ENCODE results near the gene C20orf96. TPM values are rescaled to one million over a fixed set of nuclear protein-coding genes. Genes with fewer than 3 reads are reported as not detected.
A peak's percentile ranks its signal among the peaks of the same experiment; 100 is the strongest.

Gene C20orf96
- total and polyA plus RNA-seq, 4 donors = 6.8 to 29.3 (median 17.9) TPM

DNA sequence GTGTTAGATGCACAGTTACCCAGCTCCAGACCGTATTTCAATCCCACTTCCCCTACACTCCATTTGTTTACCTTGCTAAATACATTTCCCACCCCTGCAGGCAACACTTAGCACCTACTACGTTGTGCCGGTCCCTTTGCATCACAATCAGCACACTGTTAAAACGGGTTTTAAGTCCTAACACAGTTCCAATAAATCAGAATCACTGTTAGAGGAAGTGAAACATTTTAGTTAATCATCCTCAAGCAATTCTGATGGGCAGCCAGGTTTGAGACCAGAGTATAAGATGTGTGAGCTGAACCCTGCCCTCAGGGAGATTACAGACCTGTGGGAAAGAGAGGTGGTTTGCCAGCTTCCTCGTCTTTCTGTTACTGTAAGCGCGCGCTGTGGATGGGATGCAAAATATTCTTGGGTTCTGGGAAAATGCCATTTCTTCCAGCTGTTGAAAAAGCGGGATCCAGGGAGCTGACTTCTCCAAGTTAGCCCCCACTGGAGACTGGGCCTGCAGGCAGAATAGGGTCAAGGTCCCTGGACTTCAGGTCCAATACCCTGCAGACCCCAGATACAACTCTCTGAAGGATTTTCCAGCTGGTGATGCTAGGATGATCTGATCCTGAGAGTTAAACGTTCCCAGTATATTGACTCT lies 9.9 kb upstream of the C20orf96 start:
- Histone ChIP-seq H3K27me3 (ENCODE audit: control insufficient read depth, insufficient read depth, low read length) (no peaks in the 10 kb centered on the region), H3K36me3 (ENCODE audit: control insufficient read depth, insufficient read depth, low read length) (peaks cover 6% of the 10 kb centered on the region), H3K4me1 (ENCODE audit: control insufficient read depth, insufficient read depth, low read length) (peaks cover 24% of the 10 kb centered on the region), H3K9me3 (ENCODE audit: control insufficient read depth, insufficient read depth, low read length) (no peaks in the 10 kb centered on the region), H3K4me3 (ENCODE audit: low read depth, low read length) (peak overlapping the region; percentile 79), H3K27ac (ENCODE audit: low read depth, low read length) (peak overlapping the region; percentile 82)
- 27% methylated on average over 5 of the region's 10 CpGs for WGBS (ENCODE audit: insufficient coverage)
- DNase-seq (ENCODE audit: low read depth in 4 of 6, low spot score in 6 of 6) = peak in 1 of 6 donors; percentile 26

DNA sequence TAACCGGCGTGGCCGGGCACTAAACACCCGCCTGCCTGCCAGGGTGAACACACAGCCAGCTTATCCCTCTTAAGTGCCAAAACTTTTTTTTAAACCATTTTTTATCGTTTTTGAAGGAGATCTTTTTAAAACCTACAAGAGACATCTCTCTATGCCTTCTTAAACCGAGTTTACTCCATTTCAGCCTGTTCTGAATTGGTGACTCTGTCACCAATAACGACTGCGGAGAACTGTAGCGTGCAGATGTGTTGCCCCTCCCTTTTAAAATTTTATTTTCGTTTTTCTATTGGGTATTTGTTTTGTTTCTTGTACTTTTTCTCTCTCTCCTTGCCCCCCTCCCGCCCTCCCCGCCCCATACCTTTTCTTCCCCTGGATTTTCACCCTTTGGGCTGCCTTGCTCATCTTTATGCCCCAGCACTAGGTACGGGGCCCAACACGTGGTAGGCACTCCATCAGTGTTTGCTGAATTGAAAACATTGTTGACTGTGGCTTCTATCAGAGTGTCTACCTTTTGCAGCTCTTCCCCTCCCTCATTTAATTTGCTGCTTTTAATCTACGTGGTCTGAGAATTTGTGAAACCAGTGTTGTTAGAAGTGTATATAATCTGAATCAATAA lies 8.3 kb upstream of the C20orf96 start:
- peak overlapping the region; percentile 79 for H3K4me3 ChIP-seq (ENCODE audit: low read depth, low read length)
- no peaks in the 10 kb centered on the region for H3K27me3 ChIP-seq (ENCODE audit: control insufficient read depth, insufficient read depth, low read length)
- peaks cover 3% of the 10 kb centered on the region for H3K36me3 ChIP-seq (ENCODE audit: control insufficient read depth, insufficient read depth, low read length)
- no peaks in the 10 kb centered on the region for H3K9me3 ChIP-seq (ENCODE audit: control insufficient read depth, insufficient read depth, low read length)
- H3K27ac ChIP-seq (ENCODE audit: low read depth, low read length) = peak overlapping the region; percentile 88
- no peak for DNase-seq (ENCODE audit: low read depth in 4 of 6, low spot score in 6 of 6)
- H3K4me1 ChIP-seq (ENCODE audit: control insufficient read depth, insufficient read depth, low read length) = peaks cover 24% of the 10 kb centered on the region
- 2% methylated on average over 4 of the region's 15 CpGs for WGBS (ENCODE audit: insufficient coverage)

DNA sequence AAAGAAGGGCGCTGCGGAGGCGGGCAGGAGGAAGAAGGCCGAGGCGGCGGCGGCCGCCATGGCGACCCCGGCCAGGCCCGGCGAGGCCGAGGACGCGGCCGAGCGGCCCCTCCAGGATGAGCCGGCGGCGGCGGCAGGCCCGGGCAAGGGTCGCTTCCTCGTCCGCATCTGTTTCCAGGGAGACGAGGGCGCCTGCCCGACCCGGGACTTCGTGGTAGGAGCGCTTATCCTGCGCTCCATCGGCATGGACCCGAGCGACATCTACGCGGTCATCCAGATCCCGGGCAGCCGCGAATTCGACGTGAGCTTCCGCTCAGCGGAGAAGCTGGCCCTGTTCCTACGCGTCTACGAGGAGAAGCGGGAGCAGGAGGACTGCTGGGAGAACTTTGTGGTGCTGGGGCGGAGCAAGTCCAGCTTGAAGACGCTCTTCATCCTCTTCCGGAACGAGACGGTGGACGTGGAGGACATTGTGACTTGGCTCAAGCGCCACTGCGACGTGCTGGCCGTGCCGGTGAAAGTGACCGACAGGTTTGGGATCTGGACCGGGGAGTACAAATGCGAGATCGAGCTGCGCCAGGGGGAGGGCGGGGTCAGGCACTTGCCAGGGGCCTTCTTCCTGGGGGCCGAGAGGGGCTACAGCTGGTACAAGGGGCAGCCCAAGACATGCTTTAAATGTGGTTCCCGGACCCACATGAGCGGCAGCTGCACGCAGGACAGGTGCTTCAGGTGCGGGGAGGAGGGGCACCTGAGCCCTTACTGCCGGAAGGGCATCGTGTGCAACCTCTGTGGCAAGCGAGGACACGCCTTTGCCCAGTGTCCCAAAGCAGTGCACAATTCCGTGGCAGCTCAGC lies 7.6 kb upstream of the C20orf96 start:
- Histone ChIP-seq H3K36me3 (ENCODE audit: control insufficient read depth, insufficient read depth, low read length) (peaks cover 3% of the 10 kb centered on the region), H3K9me3 (ENCODE audit: control insufficient read depth, insufficient read depth, low read length) (no peaks in the 10 kb centered on the region), H3K4me1 (ENCODE audit: control insufficient read depth, insufficient read depth, low read length) (peaks cover 24% of the 10 kb centered on the region), H3K27me3 (ENCODE audit: control insufficient read depth, insufficient read depth, low read length) (no peaks in the 10 kb centered on the region), H3K4me3 (ENCODE audit: low read depth, low read length) (peak overlapping the region; percentile 79), H3K27ac (ENCODE audit: low read depth, low read length) (peak overlapping the region; percentile 88)
- peak in 2 of 6 donors; percentile 75 for DNase-seq (ENCODE audit: low read depth in 4 of 6, low spot score in 6 of 6)
- 0% methylated on average over 75 of the region's 75 CpGs for WGBS (ENCODE audit: insufficient coverage)

DNA sequence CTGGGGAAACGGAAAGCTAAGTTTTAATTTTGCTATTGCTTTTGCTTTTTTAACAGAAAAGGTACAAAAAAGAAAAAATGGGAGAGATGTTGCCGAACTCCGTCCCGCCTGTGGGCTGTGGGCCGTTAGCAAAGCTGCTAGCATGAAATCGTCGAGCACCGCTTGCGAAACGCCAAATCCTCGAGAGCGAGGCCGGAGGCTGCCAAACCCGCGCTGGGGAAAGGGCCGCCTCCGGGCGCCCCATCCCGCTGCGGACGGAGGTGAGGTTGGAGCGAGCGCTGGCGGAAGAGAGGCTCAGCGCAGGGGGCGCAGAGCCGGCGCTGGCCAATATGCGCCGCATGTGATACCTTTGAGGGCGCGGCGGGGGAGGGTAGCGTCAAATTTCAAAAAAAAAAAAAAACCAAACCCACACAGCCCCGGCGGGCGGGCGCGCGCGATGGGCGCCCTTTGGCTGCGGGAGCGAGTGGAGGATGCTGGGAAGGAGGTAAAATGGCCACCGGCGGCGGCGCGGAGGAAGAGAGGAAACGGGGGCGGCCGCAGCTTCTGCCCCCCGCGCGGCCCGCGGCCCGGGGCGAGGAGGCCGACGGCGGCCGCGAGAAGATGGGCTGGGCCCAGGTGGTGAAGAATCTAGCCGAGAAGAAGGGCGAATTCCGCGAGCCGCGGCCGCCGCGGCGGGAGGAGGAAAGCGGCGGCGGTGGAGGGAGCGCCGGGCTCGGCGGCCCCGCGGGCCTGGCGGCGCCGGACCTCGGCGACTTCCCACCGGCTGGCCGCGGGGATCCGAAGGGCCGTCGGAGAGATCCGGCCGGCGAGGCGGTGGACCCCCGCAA lies 6.8 kb upstream of the C20orf96 start, which contains the start of gene ZCCHC3:
Gene ZCCHC3 (plus strand): TSS at position 473 of the 827 bp plus-strand sequence. CDS start 17 bp downstream, at position 490.
- H3K27ac ChIP-seq (ENCODE audit: low read depth, low read length) = peak within 1 kb of the TSS; percentile 93
- no peaks in the 10 kb centered on the region for H3K27me3 ChIP-seq (ENCODE audit: control insufficient read depth, insufficient read depth, low read length)
- H3K4me3 ChIP-seq (ENCODE audit: low read depth, low read length) = peak within 1 kb of the TSS; percentile 79
- WGBS (ENCODE audit: insufficient coverage) = under 1% methylated on average over 91 of the region's 99 CpGs
- peak in 5 of 6 donors; percentile 76 to 96 (median 87) for DNase-seq (ENCODE audit: low read depth in 4 of 6, low spot score in 6 of 6)
- peaks cover 24% of the 10 kb centered on the region for H3K4me1 ChIP-seq (ENCODE audit: control insufficient read depth, insufficient read depth, low read length)
- peaks cover 3% of the 10 kb centered on the region for H3K36me3 ChIP-seq (ENCODE audit: control insufficient read depth, insufficient read depth, low read length)
- H3K9me3 ChIP-seq (ENCODE audit: control insufficient read depth, insufficient read depth, low read length) = no peaks in the 10 kb centered on the region

DNA sequence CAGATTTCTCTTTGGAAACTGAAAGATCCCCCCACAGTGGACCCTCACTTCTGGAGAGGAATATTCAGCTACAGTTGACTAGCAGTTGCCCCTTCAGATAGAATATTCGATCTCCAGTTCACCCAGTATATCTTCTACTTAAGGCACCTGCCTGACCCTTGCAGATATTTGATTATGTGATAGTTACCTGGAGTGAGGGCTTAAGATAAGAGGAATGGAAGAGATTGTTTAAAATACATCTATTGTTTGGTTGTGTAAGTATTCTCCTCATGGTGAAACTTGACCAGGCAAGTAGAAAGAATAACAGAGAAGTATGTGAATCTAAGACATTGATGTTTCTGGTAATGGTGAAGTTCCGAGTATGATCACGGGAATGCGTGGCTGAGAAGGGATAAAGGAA lies 5.3 kb upstream of the C20orf96 start:
- H3K27ac ChIP-seq (ENCODE audit: low read depth, low read length) = no peak overlapping the region
- no peaks in the 10 kb centered on the region for H3K27me3 ChIP-seq (ENCODE audit: control insufficient read depth, insufficient read depth, low read length)
- H3K4me3 ChIP-seq (ENCODE audit: low read depth, low read length) = no peak overlapping the region
- H3K36me3 ChIP-seq (ENCODE audit: control insufficient read depth, insufficient read depth, low read length) = peaks cover 3% of the 10 kb centered on the region
- no peaks in the 10 kb centered on the region for H3K9me3 ChIP-seq (ENCODE audit: control insufficient read depth, insufficient read depth, low read length)
- DNase-seq (ENCODE audit: low read depth in 4 of 6, low spot score in 6 of 6) = no peak
- 84% methylated on average over 3 of the region's 4 CpGs for WGBS (ENCODE audit: insufficient coverage)
- peaks cover 15% of the 10 kb centered on the region for H3K4me1 ChIP-seq (ENCODE audit: control insufficient read depth, insufficient read depth, low read length)

DNA sequence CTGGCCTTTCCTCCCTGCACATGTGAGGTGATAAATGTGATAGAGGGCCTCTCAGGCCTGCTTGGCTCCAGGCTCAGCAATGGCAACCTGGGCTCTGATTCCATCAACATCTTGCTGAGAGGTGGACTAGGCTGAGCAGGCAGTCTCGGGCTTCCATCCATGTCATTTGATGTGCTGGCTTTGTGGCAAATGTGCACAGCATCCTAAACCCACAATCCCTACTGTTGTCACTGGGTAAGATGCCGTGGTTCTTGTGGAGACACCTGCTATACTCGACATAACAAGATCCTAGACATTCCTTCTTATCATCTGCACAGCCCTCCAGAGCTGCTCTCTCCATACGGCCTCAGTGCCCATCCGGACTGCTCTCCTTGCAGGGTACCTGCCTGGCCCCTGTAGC lies 4.1 kb upstream of the C20orf96 start:
- Histone ChIP-seq H3K27ac (ENCODE audit: low read depth, low read length) (no peak overlapping the region), H3K36me3 (ENCODE audit: control insufficient read depth, insufficient read depth, low read length) (peaks cover 3% of the 10 kb centered on the region), H3K4me1 (ENCODE audit: control insufficient read depth, insufficient read depth, low read length) (peaks cover 11% of the 10 kb centered on the region), H3K9me3 (ENCODE audit: control insufficient read depth, insufficient read depth, low read length) (no peaks in the 10 kb centered on the region), H3K4me3 (ENCODE audit: low read depth, low read length) (no peak overlapping the region), H3K27me3 (ENCODE audit: control insufficient read depth, insufficient read depth, low read length) (no peaks in the 10 kb centered on the region)
- no peak for DNase-seq (ENCODE audit: low read depth in 4 of 6, low spot score in 6 of 6)
- 94% methylated on average over 4 of the region's 5 CpGs for WGBS (ENCODE audit: insufficient coverage)

DNA sequence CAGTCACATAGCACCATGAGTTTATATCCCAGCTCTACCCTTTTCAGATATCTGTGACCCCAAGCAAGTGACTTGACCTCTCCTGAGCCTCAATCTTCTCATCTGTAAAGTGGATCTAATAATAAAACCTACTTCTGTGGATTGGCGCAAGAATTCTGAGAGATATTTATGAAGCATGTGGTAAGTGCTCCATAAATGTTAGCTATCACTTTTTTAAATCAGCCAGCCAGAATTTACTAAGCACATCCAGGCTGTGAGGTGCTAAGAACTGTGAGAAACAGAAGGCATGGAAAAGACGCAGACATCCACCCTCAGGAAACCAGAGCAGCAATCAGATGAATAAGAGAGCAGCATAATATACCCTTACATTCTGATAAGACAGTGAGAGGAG lies 862 bp downstream of the C20orf96 start:
- no peak for DNase-seq (ENCODE audit: low read depth in 4 of 6, low spot score in 6 of 6)
- H3K9me3 ChIP-seq (ENCODE audit: control insufficient read depth, insufficient read depth, low read length) = no peaks in the 10 kb centered on the region
- no peaks in the 10 kb centered on the region for H3K27me3 ChIP-seq (ENCODE audit: control insufficient read depth, insufficient read depth, low read length)
- H3K27ac ChIP-seq (ENCODE audit: low read depth, low read length) = peak overlapping the region; percentile 92
- peak overlapping the region; percentile 83 for H3K4me3 ChIP-seq (ENCODE audit: low read depth, low read length)
- no CpG with 5 or more reads among the region's 2 CpGs for WGBS (ENCODE audit: insufficient coverage)
- H3K4me1 ChIP-seq (ENCODE audit: control insufficient read depth, insufficient read depth, low read length) = peaks cover 8% of the 10 kb centered on the region
- no peaks in the 10 kb centered on the region for H3K36me3 ChIP-seq (ENCODE audit: control insufficient read depth, insufficient read depth, low read length)

DNA sequence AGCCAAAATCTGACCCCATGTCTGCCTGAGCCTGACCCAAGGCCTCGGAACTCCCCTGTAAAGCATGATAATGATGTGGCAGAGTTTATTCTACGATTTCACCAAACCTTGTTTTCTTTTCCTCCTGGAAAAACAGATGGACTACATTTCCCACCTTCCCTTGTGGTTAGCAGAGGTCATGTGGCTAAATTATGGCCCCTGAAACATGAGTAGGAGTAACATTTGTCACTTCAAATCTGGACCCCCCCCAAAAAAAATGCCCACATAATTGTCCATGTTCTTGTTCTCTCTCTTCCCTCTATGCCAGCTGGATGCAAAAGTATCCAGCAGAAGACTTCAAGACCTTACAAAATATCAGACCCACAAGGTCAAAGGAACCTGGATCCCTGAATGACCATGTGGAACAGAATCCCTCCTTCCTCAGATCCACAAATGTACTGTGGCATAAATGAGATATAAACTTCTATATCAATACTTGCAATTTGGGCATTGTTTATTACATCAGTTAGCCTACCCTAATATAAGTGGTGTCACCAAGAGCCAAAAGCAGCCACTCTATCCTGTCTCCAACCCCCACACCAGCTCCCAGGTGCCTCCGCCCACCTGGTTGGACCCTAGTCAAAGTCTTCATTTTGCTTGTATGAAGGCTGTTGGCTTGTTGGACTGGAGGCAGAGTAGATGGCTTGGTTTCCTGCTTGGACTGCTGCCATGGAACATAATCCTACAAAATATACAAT lies 1.4 kb downstream of the C20orf96 start:
- no peak overlapping the region for H3K27ac ChIP-seq (ENCODE audit: low read depth, low read length)
- no peak overlapping the region for H3K4me3 ChIP-seq (ENCODE audit: low read depth, low read length)
- WGBS (ENCODE audit: insufficient coverage) = no CpG with 5 or more reads among the region's 3 CpGs

More for the DNA sequence above, 1.4 kb downstream of the C20orf96 start:
- Histone ChIP-seq H3K4me1 (ENCODE audit: control insufficient read depth, insufficient read depth, low read length) (peaks cover 8% of the 10 kb centered on the region), H3K9me3 (ENCODE audit: control insufficient read depth, insufficient read depth, low read length) (no peaks in the 10 kb centered on the region), H3K27me3 (ENCODE audit: control insufficient read depth, insufficient read depth, low read length) (no peaks in the 10 kb centered on the region), H3K36me3 (ENCODE audit: control insufficient read depth, insufficient read depth, low read length) (no peaks in the 10 kb centered on the region)
- no peak for DNase-seq (ENCODE audit: low read depth in 4 of 6, low spot score in 6 of 6)
